Hepatocyte (in vitro differentiated cells): Measurements from ENCODE around the gene EPHA6.

Experiments used
- EZH2phosphoT487 ChIP-seq: fragments of 200-600 bp; sonication (generic); IDR thresholded peaks from one replicate; pipeline ENCODE4 v1.6.1; 2018; ENCODE audit warnings: antibody characterized with exemption, mild to moderate bottlenecking, low read depth, moderate library complexity; ENCODE audit not compliant: unreplicated experiment, severe bottlenecking
- TF ChIP-seq, protein P1 (sequence below): fragments of 200-600 bp; sonication (generic); IDR thresholded peaks from 2 replicates; pipeline ENCODE4 v1.5.1; 2016; ENCODE audit warnings: antibody characterized with exemption, mild to moderate bottlenecking; ENCODE audit not compliant: poor library complexity

DNA sequence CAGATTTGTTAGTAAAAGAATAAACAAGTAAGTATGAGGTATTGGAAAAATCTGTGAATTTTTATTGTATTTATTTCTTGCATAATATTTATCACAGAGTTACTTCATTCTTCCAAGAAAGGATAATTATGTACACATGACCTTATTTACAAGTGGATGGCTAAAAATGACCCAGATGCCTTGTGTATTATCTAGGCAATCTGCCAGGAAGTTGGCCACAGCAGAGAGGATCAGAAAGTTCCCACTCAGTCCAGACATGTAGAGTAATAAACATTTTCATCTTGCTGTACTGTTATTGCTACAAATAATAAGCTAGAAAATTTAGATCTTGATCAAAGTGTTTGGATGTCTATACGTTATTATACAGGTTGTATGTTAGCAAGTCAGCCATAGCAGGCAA is 317.1 kb downstream of the EPHA6 start:
- TF ChIP-seq, protein P1, sequence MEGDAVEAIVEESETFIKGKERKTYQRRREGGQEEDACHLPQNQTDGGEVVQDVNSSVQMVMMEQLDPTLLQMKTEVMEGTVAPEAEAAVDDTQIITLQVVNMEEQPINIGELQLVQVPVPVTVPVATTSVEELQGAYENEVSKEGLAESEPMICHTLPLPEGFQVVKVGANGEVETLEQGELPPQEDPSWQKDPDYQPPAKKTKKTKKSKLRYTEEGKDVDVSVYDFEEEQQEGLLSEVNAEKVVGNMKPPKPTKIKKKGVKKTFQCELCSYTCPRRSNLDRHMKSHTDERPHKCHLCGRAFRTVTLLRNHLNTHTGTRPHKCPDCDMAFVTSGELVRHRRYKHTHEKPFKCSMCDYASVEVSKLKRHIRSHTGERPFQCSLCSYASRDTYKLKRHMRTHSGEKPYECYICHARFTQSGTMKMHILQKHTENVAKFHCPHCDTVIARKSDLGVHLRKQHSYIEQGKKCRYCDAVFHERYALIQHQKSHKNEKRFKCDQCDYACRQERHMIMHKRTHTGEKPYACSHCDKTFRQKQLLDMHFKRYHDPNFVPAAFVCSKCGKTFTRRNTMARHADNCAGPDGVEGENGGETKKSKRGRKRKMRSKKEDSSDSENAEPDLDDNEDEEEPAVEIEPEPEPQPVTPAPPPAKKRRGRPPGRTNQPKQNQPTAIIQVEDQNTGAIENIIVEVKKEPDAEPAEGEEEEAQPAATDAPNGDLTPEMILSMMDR = no peak
- no peak for TF ChIP-seq EZH2phosphoT487
